Inflammatory macrophage (primary cell): ENCODE measurements around the gene FRY.
A peak's percentile ranks its signal among the peaks of the same experiment; 100 is the strongest.

Experiments
- DNase-seq, 2 donors: peaks; one replicate each; pipeline ENCODE4 v3.0.0-alpha.2; 2020 to 2022

FRY gene

DNA sequence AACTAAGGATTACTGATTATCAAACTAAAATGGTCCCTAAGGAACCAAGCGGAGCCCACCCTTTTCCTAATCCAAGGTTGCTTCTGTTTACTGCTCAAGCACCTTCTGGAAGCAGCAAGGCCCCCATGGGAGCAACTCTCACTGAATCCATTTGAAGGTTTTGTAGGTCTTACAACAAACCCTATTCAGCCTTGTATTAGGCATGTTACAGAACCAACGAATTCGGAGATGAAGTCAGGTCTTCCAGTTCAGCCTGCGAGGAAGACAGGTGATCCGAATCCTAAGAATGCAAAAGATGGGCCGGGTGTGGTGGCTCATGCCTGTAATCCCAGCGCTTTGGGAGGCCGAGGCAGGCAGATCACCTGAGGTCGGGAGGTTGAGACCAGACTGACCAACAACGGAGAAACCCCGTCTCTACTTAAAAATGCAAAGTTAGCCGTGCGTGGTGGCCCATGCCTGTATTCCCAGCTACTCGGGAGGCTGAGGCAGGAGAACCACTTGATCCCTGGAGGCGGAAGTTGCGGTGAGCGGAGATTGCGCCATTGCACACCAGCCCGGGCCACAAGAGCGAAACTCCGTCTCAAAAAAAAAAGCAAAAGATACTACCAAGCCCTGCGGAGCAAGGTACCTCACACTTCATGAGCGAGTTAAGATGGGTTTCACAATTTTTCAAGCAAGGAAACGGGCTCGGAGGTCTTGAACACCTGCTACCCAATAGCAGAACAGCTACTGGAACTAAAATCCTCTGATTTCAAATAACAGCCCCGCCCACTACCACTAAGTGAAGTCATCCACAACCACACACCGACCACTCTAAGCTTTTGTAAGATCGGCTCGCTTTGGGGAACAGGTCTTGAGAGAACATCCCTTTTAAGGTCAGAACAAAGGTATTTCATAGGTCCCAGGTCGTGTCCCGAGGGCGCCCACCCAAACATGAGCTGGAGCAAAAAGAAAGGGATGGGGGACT is 283.0 kb downstream of the FRY start:
- DNase-seq: peak; percentile 87 to 90

DNA sequence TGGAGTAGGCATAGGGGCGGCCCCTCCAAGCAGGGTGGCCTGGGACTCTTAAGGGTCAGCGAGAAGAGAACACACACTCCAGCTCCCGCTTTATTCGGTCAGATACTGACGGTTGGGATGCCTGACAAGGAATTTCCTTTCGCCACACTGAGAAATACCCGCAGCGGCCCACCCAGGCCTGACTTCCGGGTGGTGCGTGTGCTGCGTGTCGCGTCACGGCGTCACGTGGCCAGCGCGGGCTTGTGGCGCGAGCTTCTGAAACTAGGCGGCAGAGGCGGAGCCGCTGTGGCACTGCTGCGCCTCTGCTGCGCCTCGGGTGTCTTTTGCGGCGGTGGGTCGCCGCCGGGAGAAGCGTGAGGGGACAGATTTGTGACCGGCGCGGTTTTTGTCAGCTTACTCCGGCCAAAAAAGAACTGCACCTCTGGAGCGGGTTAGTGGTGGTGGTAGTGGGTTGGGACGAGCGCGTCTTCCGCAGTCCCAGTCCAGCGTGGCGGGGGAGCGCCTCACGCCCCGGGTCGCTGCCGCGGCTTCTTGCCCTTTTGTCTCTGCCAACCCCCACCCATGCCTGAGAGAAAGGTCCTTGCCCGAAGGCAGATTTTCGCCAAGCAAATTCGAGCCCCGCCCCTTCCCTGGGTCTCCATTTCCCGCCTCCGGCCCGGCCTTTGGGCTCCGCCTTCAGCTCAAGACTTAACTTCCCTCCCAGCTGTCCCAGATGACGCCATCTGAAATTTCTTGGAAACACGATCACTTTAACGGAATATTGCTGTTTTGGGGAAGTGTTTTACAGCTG is 283.9 kb downstream of the FRY start, which contains the start of the genes BRCA2 and ZAR1L:
BRCA2 (plus strand) TSS at position 271 of the 790 bp plus-strand sequence. CDS start 953 bp downstream, outside the sequence.
ZAR1L (minus strand) TSS at position 126 of the 790 bp plus-strand sequence. CDS start 3,438 bp downstream, outside the sequence.
- DNase-seq: peak; percentile 95 to 99

DNA sequence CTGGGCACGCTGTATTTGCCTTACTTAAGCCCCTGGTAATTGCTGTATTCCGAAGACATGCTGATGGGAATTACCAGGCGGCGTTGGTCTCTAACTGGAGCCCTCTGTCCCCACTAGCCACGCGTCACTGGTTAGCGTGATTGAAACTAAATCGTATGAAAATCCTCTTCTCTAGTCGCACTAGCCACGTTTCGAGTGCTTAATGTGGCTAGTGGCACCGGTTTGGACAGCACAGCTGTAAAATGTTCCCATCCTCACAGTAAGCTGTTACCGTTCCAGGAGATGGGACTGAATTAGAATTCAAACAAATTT is 284.4 kb downstream of the FRY start:
- no peak for DNase-seq

DNA sequence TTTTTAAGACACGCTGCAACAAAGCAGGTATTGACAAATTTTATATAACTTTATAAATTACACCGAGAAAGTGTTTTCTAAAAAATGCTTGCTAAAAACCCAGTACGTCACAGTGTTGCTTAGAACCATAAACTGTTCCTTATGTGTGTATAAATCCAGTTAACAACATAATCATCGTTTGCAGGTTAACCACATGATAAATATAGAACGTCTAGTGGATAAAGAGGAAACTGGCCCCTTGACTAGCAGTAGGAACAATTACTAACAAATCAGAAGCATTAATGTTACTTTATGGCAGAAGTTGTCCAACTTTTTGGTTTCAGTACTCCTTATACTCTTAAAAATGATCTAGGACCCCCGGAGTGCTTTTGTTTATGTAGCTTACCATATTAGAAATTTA is 284.9 kb downstream of the FRY start:
- peak; percentile 23 to 65 for DNase-seq

DNA sequence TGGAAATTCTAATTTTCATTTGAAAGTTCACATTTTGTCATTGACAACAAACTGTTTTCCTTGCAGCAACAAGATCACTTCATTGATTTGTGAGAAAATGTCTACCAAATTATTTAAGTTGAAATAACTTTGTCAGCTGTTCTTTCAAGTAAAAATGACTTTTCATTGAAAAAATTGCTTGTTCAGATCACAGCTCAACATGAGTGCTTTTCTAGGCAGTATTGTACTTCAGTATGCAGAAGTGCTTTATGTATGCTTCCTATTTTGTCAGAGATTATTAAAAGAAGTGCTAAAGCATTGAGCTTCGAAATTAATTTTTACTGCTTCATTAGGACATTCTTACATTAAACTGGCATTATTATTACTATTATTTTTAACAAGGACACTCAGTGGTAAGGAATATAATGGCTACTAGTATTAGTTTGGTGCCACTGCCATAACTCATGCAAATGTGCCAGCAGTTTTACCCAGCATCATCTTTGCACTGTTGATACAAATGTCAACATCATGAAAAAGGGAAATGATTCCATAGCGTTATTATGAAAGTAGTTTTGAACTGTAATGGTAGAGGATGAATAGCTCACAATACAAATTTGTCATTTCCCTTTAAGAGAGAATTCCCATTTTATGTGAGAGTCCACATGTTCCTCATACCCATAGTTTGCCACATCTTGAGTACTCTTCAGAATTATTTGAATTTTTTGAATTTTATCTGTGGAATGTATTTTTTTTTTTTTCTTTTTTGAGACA is 286.3 kb downstream of the FRY start:
- peak; percentile 53 to 90 for DNase-seq

DNA sequence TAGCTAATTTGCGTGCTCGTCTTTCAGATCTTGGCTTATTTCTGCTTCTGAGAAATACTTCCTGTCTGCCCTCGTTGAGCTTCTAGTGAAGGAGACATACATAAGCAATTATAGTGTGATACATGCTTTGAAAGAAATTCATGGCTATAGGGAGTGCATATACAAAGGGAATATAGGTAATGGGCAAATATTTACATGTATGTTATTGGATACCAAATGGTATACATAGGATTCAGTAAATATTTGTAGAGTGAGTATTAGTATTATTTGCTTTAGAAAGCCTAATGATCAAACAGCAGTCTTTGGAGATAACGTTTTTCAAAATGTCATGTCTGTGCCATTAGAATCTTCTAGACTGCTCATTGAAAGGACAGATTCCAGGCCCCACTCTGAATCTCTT is 289.0 kb downstream of the FRY start:
- no peak for DNase-seq

DNA sequence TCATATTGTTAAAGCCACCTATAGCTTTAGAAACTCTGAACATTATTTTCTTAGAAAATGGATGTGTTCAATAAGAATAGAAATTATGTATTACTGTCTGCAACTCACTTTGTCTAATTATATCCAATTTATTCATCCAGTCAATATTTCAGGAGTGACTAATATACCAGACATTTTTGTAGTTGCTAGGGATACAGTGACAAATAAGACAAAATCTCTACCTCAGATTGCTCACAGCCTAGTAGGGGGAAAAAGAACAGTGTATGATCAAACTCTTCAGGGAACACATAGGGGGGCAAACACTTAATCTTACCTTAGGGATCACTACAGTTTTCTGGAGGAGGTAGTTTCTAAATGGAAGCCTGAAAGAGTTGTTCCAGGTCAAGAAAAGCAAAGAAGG is 292.3 kb downstream of the FRY start:
- no peak for DNase-seq

DNA sequence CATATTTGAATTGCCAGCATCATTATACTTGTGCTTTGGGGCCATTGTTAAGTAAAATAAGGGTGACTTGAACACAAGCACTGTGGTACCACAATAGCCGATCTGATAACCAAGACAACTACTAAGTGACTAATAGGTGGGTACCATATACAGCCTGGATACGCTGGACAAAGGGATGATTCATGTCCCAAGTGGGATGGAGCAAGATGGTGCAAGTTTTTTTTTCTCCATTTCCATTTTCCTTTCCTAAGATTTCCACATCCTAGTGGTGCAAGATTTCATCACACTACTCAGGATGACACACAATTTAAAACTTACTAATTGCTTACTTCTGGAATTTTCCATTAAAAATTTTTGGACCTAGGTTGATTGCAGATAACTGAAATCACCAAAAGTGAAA is 298.9 kb downstream of the FRY start:
- DNase-seq: peak; percentile 14 to 26

DNA sequence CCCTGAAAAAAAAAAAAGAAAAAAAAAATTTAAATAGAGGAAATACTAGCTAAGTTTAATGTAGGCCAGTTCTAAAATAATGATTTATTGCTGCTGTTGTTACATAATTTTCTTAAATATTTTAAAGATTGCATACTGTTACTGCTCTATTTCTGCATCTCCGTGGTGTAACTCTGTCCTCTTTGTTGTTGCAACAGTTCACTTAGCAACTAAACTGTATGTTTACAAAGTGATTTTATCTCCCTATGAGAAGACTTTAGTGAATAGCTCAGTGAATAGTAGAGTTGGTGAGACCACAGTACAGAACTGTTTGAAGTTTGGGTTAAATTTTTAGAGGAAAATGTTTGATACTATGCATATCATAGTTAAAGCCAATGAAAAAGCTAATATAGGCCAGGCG is 303.1 kb downstream of the FRY start:
- DNase-seq: peak; percentile 41 to 81

DNA sequence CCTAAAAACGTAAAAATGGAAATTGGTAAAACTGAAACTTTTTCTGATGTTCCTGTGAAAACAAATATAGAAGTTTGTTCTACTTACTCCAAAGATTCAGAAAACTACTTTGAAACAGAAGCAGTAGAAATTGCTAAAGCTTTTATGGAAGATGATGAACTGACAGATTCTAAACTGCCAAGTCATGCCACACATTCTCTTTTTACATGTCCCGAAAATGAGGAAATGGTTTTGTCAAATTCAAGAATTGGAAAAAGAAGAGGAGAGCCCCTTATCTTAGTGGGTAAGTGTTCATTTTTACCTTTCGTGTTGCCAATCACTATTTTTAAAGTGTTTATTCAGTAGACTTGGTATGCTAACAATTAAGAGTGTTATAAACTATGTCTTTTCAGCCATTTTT is 309.3 kb downstream of the FRY start:
- peak; percentile 45 to 58 for DNase-seq

DNA sequence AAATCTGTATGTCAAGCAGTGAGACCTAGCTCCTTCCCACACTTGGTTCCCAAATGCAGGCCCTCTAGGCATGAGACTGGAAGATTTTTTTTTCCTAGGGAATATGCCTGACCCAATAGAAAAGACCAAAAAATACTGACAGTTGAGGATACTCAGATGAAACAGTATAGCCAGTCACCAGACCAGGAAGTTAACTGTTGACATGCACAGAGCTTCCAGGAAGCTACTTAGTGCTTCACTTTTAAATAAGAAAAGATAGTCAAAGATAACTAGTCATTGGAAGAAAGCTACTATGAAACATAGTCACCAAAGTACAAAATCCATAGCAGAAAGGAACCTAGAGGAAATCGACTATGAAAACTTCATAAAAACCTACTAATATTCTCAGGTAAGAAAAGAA is 316.1 kb downstream of the FRY start:
- DNase-seq: no peak
